ENCODE results near the gene RHOBTB3. TPM values are rescaled to one million over a fixed set of nuclear protein-coding genes. Genes with fewer than 3 reads are reported as not detected.
A peak's percentile ranks its signal among the peaks of the same experiment; 100 is the strongest.

RHOBTB3 gene
- total and polyA plus RNA-seq, 10 of the 15 experiments (the other 5 are each of a cell fraction or from before 2014, with no cell fraction given): 3.6 to 42.8 (median 8.4) TPM

- TF ChIP-seq TARDBP (IDR thresholded peaks at IDR 0.05; ENCODE audit: borderline replicate concordance) (no peak), ZNF622 (IDR thresholded peaks at IDR 0.05) (no peak), SREBF1 (IDR thresholded peaks at IDR 0.05; ENCODE audit: low read length) (no peak), IRF5 (IDR thresholded peaks at IDR 0.05; ENCODE audit: borderline replicate concordance) (no peak), POLR2AphosphoS2 (IDR thresholded peaks at IDR 0.05; ENCODE audit: low read depth, low read length) (no peak), HDGF (IDR thresholded peaks at IDR 0.05) (no peak), BCL3 (IDR thresholded peaks at IDR 0.05; ENCODE audit: borderline replicate concordance, insufficient read depth, low read depth, low read length, poor library complexity, severe bottlenecking) (peak; percentile 65), BMI1 (IDR thresholded peaks at IDR 0.05; ENCODE audit: borderline replicate concordance) (no peak), ZNF687 (IDR thresholded peaks at IDR 0.05) (no peak), MLLT1 (IDR thresholded peaks at IDR 0.05) (no peak), SMC3 (IDR thresholded peaks at IDR 0.05; ENCODE audit: borderline replicate concordance, low read length) (no peak; the same call in 1 of the 2 replicates), TAF1 (IDR thresholded peaks at IDR 0.05; ENCODE audit: borderline replicate concordance, low read depth, low read length) (no peak), NKRF (conservative IDR thresholded peaks at IDR 0.05) (no peak), SUPT20H (IDR thresholded peaks at IDR 0.05; ENCODE audit: borderline replicate concordance, control insufficient read depth, low read depth, low read length) (no peak), YY1 (IDR thresholded peaks at IDR 0.05; ENCODE audit: low read depth, low read length) (0 out of 2 replicates have a peak, but pooled peaks have one; percentile 35), ZNF217 (IDR thresholded peaks at IDR 0.05) (no peak), TCF3 (IDR thresholded peaks at IDR 0.05; ENCODE audit: borderline replicate concordance, insufficient read depth, low read depth, low read length) (no peak), PAX8 (IDR thresholded peaks at IDR 0.05) (0 out of 2 replicates have a peak, but pooled peaks have one; percentile 35), ATF7 (IDR thresholded peaks at IDR 0.05; ENCODE audit: low read depth) (peak; percentile 72), GABPA (IDR thresholded peaks at IDR 0.05; ENCODE audit: low read depth) (0 out of 2 replicates have a peak, but pooled peaks have one; percentile 15)
These were observed 77.7 kb downstream of the RHOBTB3 start (continued) for GRCh38 chr5:95808686-95809413.
